ENCODE data around the gene PTPRE.
"Not testable (repeated sequence)": the region's sequence is repeated elsewhere in the genome, so short reads cannot be mapped to it uniquely, and the experiment has no call there.

Gene PTPRE

DNA sequence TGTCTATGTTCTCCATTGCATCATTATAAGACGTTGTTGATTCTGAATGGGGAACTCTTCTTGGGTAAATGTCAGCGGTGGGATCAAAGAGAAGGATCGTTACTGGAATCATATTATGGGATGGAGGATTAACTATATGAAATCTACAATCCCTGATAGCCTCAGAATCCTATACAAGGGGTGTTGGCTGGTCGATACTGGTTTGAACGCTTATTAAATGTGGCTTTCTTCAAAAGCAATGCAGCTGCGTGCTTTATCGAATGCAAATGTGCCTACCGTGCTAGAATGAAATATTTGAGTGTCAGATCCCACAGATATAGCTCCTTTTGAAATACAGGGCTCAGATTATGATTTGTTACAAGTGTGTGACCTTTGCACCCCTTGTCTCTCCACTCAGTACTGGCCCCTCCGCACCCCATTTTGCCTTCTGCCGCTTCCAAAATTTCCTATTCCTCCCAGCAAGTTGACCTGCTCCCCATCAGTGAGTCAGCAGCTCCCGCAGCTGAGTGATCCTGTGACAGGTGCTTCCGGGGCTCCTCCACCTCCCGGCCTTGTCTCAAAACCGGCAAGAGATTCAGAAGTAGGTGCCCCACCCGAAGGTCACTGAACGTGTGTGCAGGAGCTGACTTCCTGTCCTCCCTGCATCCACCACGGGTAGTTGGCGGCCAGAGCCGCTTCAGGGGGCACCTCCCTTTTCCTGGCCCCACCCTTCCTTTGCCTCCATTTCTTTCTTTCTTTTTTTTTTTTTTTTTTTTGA is 76.6 kb downstream of the PTPRE start:
- DNase-seq (ENCODE audit: low spot score) = no peak

DNA sequence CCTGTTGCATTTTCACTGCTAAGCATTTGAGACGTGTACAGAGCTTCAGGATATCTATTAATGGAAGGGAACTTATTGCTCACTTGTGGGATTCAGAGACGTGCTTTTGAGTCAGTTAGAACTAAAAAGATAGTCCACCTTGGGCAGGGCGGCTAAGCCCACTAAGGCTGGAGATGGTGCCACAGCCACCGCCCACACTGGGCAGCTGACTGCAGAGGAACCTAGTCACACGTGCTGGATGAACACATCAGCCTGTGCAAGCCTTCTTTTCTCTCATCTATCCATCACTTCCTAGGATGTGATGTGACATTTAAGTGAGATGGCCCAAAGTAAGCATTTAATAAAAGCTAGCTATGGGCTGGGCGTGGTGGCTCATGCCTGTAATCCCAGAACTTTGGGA is 78.0 kb downstream of the PTPRE start:
- no peak for DNase-seq (ENCODE audit: low spot score)

DNA sequence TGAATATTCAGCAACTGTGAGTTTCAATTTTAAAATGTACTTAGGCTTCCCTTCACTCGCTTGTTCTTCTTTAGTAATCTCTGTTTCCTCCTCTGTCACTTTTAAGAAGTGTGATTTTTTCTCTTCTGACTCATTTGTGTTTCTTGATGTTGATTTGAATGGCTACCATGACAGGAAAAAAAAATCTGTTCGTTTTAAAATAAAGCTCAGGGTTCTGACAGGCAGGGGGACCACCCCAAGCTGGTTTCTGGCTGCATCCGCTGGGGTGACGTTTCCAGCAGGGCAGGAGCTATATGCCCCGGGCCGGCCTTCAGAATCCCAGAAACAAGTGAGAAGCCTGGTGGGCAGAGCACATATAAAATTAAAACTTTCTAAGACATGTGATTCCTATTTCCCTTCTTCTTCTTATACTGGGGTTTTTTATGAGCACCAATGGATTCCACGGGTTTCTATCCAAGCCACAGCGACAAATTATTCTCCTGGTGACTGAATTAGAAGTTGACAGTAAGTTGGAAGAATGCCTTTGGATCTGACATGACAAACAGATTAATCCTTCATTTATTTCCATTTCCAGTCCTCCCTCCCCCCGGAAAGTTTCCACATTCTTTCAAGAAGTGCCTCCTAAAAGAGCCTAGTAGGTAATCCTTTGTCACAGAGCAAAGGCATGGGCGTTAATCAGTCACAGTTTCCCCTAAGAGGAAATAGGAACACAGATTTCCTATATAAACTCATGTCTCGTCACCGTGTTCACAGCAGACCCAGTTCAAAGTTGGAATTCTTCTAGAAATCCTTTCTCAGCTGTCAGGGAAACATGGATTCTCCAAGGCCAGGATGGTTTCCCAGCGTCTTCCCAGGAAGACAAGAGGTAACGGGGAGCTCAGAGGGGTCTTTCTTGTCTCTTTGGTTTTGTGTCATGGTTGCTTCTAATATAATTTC is 79.9 kb downstream of the PTPRE start:
- DNase-seq (ENCODE audit: low spot score) = no peak

DNA sequence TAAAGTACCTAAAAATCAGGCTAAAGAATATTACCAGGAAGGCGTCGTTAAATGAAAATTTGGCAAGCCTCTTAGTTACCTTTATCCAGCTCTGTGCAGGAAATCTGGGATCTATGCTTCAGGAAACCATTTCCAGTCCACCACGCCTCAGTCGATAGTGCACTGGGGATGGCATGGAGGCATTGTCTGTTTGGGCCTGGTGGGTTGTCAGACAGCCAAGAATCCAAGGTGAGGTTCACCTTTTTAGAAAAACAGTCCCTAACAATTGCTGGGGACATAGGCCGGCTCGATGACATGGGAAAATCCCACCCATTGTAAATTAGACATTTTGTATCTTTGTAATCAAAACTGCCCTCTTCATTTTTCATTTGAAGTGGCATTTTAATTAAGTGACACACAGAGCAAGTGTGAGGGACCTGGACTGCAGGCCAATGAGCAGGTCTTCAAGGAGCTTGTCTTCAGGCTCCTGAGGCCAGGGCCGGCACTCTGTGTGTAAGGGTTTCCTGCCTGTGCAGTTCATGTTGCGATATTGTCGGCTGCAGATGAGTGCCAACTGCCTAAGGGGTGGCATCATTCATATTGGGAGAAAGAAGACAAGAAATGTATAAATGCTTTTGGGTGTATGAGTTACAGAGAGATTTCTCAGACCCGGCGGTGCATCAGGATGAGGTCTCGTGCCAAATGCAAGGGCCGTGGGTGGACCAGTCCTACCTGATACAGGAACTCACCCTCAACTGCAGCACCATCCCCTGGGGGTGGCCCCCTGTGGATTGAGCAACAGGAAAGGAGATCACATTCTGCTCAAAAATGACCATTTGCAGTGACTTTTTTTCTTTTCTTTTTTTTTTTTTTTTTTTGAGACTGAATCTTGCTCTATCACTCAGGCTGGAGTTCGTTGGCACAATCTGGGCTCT is 80.8 kb downstream of the PTPRE start:
- DNase-seq (ENCODE audit: low spot score) = no peak

DNA sequence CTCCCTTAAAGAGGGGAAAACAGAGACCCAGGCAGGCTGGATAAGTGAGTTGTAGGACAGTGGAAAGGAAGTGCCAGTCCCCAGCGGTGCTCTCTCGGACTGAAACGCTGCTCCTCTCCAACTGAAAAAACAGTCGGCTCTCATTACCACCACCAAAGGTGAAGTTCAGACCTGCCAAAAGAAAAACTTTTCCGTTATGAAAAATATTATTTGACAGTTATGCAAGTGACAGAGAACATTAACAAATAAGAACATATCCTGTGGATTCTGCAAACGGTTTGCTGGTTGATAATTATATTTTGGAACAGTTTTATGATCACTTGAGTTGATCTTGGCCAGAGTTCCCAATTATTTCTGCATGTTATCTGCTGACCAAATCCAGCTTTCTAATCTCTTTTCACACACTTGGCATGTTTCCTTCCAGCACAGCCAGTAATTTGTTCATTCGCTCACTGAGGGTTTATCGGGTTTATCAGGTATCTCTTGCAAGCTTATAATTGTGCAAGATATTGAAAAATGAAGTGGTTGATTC is 82.6 kb downstream of the PTPRE start:
- no peak for DNase-seq (ENCODE audit: low spot score)

DNA sequence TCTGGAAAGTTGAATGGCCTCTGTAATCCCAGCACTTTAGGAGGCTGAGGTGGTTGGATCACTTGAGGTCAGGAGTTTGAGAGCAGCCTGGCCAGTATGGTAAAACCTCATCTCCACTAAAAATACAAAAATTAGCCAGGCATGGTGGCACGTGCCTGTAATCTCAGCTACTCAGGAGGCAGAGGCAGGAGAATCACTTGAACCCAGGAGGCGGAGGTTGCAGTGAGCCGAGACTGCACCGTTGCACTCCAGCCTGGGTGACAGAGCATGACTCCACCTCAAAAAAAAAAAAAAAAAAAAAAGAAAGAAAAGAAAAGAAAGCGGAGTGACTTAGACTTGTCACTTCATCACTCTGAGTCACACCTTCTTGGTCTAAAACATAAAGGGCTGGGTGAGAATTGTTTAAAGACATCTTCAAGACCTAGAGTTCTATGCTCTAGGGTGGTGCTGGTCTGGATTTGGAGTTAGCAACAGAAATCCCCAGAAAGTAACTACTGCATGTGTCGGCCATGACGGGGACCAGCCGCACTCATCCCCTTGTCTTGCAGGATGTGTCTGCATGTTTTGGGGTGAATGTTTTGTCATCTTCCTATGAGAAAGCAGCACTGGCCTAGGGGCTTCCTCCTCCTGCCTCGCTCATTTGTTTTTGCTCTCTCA is 83.4 kb downstream of the PTPRE start:
- DNase-seq (ENCODE audit: low spot score) = not testable (repeated sequence)

DNA sequence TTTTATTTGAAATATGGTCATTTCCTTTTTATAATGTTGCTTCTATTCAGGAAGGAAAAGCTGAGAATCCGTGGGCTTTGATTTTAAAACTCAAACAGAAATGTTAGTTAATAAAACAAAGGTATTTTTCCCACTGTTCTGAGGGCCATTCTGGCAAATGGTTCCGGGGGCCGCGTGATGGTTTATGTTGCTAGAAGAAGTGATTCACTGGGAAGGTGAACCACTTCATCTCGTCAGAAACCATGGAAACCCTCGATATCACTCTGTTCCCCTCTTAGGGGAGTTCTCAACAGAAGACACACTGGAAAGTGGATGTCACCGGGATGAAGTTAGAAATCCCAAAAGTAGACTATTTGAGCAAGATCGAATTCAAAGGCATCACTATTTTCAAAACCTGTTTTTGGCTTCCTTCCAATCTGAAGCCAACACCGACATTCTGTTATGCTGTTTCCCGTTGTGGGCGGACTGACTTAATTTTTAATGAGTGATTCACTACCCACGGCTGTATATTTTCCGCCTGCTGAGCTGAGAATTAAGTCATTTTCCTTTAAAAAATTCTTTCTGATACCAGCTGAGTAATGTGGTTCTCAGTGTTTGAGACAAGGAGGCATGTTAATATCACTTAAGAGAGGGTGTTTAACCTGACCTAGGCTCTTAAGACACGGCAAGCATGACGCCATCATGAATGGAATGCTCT is 84.1 kb downstream of the PTPRE start:
- no peak for DNase-seq (ENCODE audit: low spot score)

DNA sequence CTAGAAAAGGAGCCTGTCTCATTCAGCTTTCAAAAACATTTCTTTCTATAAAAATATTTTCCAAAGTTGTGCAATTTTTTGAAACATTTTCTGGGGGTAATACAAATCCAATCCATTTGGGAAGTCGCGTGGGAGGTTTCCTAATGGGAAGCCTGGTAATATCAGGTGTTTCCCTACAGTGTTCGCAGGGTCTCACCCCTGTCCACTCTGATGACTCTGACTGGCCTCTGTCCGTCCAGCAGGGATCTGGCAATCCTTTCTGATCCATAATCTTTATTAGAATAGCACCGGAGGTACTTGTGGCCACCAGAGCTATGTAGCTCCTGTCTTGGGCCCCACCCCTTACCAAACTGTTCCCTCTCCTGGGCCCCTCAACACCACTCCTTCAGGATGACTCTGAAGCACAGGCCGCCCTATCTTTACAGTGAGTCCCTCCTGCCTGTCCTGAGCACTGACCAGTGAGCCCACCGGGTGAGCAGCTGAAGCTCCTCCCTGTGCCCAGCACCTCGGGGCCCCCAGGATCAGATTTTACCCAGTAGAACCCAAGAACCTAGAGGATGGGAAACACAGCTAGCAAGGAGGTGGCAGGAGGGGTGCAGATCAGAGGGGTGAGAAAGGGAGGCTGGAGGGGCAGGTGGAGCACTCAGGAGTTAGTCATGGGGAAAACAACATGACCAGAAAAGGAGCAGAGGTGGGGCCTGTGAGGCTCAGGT is 84.8 kb downstream of the PTPRE start:
- no peak for DNase-seq (ENCODE audit: low spot score)

DNA sequence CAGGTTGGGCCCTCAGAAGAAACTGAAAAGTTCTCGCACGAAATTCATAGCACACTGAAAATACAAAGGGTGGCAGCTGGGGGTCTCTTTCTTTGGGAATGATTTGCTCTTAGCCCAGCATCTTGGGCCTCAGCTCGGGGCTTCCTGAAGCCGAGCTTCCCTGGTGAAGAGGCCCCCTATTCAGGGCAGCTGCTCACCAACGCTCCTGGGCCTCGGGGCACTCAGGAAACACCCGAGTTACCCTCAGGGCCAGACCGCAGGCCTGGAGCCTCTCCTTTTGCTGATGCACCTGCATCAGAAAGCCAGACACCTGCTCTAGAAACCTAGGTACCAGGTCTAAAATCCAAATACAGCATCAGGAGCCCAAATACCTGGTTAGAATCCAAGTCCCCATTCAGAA is 85.5 kb downstream of the PTPRE start:
- no peak for DNase-seq (ENCODE audit: low spot score)

DNA sequence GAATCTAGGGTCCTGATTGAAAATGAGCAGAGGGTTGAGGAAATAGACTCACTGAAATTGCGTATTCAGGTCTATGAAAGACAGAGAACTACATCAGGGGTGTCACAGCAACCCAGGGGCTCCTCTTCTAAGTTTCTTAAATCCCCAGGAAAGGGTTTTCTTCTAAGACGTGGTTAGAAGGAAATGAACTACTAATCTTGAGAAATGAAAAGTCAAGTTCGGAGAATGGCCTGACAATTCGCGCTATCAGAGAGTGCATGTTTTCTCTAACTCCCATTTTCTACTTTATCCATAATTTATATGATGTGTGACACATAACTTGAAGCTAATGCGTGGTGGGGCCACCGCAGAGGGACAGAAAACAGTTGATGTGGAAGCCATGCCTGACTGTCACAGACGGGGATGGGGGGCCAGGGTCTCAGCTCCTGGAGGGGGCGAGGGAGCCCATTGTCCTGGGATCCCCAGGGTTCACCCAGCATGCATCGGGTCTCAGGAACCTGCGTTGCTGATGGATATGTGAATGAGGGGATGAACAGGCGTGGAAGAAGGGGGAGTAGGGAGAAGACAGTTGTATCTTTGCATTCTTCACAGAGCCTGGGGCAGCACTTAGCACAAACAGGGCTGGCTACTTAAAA is 86.3 kb downstream of the PTPRE start:
- no peak for DNase-seq (ENCODE audit: low spot score)

DNA sequence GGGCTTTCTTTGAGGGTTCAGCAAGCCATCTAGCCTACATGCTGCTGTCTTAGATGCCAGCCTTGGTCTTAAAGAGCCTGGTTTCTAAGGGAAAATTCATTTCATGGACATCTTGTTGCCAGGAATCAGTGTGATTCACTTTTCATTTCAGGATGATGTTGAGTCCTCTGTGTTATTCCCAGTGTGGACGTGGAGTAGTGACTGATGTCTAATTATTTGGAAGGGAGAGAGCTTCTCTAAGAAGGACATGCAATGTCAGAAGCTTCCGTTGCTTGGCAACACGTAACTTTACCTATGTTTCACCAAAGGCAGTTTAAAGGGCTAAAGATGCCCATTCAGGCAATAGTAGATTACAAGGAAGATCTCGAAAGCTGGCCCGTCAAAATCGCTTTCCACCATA is 89.0 kb downstream of the PTPRE start:
- DNase-seq (ENCODE audit: low spot score) = no peak

DNA sequence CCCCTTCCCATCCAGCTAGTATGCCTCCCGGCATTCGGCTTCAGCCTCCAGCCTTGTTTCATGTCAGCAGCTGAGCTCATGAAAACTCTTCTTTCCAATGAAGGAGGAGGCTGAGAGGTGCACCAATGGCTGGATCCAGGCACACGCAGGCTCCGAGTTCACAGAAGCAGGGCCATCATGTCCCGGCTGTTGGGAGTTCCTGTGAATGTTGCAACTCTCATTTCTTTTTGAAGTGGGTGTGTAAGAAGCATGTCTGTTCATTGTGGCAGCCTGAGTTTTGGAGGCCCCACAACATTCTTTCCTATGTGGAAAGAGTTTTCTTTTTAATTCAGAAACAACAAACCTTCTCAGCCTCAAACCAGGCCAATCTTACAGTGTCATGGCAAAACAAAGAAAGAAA is 89.7 kb downstream of the PTPRE start:
- no peak for DNase-seq (ENCODE audit: low spot score)

DNA sequence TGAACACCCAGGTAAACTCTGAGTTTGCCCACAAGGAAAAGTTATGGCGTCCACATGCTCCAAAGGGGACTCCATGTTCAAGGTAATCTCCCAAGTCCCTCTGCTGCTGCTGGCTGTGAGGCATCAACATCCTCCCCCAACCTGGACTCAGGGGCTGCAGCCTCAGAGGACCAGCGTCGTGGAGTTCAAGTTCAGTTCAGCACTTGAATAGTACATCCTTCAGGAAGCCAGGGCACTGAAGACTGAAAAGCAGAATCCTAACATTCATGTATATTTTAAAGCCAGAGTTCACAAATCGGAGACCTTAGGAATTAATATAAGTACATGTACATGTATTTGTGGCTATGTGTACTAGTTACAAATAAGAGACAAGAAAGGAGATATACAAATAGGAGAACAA is 90.4 kb downstream of the PTPRE start:
- no peak for DNase-seq (ENCODE audit: low spot score)

DNA sequence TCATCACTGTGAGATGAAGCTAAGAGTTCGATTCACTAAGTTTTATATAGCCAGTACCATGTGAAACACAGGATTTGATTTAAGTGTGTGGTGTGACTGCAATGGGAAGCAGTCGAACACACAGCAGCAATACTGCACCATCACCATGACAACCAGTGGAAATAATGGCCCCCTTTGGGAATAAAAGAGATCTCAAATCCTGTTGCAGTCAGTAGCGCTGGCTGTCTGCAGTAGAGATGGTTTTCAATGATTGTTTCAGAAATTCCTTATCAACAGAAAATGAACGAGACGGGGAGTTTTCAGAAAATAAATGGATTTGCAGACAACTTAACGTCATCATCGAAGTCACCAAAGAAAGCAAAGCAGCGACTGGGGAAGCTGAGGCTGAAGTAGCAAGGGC is 91.0 kb downstream of the PTPRE start:
- DNase-seq (ENCODE audit: low spot score) = no peak

DNA sequence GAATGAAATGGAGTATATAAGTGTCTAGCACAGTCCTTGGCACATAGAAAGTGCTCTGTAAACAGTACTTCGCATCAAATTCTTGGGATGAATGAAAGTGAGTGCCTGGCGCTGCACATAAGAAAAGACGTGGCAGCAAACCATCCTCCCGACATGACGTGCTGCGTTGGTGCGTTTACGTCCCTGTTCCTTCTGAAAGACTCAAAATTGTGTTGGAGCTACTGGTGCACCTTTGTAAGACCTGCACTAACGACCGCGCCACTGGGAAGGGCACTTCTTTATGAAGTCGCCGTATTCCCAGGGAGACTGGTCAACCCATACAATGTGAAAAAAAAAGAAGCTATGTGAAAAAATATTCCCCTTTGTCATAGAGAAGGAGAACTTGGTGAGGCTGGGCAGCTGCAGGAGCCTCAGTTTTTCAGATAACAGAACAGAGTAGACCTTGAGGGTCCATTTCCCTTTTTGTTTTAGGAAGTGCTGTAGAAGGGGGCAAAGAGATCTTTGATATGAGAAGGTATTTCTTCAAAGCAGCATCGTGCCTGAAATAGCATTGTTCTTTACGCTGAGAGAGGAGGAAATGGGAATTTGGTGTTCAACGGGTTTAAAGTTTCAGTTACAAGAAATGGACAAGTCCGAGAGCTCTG is 91.7 kb downstream of the PTPRE start:
- DNase-seq (ENCODE audit: low spot score) = no peak

DNA sequence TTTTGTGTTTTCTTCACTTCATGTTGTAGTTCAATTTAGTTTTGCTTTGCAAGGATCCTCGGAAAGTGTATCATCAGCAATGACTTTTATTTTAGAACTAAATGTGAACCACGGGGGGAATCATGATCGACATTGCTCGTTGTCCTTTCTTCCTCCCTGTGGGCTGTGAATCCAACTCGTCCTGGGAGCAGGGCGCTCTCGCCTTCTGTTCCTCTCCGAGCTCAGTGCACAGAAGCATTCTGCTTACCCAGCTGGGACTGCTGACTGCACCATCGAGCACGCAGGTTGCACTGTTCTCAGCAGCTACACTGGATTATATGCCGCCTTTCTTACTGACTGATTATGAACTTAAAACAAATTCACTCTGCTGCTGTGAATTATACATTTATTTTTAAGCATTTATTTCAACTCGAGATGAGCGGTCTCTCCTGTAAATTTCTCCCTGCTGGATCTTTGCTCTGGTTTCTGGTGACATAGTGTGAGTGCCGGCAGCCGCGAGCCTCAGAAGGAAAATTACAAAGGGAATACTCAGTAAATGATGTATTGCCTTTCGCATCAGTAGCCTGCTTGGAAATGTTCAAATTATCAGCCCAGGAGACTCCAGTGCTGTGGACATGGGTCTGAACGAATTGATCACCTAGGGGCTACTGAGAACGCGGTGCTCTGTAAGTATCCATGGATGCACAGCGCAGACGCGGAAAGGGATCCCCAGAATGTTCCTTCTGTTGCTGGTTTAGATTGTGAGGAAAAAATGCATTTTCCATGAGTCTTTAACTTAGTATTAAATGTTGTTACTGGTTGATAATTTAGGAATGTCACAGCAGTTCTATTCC is 92.6 kb downstream of the PTPRE start:
- DNase-seq (ENCODE audit: low spot score) = no peak

DNA sequence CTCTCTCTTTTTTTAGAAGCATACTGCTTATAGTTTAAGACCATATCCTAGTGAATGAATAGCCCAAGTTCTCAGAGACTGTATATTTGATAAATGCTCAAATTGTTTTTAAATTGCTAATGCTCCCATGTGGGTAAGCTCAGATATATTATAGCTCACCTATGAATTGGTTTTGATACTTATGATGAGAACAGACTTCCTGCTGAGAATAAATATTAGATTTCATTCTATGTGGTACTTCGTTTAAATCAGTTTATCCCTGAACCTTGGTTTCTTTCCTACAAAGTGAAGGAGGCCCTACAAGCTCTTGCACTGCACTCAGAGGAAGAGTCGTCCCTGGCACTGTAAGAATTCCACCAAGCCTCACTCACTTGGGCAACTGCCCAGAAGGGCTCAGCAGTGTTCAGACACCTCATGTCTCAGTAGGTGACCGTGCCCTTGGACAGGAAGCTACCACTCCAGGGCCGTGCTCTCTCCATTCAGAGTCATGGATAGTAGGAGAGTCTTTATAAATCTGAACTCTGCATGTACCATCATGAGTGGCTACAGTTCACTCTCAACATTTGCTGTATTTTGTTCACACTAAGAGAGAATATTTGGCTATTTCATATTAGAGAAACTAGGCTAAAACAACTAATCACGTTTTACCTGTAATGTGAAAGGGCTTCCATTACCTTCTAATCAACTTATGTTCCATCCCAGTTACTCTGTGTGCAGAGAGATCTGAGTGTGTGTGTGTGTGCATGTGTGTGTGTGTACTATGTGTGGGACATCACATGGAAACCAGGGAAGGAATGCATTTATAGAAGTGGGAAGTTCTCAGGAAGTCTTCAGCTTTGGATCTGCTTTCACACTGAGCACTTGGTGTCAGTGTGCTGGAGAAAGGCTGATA is 93.8 kb downstream of the PTPRE start:
- no peak for DNase-seq (ENCODE audit: low spot score)
